Activated CD8-positive, alpha-beta memory T cell treated with anti-CD3 and anti-CD28 coated beads for 36 hours (primary cell): Measurements from ENCODE around the gene TFPI. TPM values are rescaled to one million over a fixed set of nuclear protein-coding genes. Genes with fewer than 3 reads are reported as not detected.
"Not testable (repeated sequence)": the region's sequence is repeated elsewhere in the genome, so short reads cannot be mapped to it uniquely, and the experiment has no call there.

Experiments
- CTCF ChIA-PET: fragments of 350-600 bp; sonication (Branson Sonifier 250); formaldehyde crosslinking; loops from one replicate; lab custom pipeline; 2021; ENCODE audit warnings: antibody characterized with exemption; lab: Charles Lee
- POLR2A ChIA-PET: fragments of 350-600 bp; sonication (Branson Sonifier 250); formaldehyde crosslinking; loops from one replicate; lab custom pipeline; 2021; ENCODE audit warnings: antibody characterized with exemption; lab: Charles Lee
- total RNA-seq, 2 experiments: library from RNA; stranded (reverse); gene quantifications; one replicate each; pipeline ENCODE4 v1.2.3, GENCODE V29; 2021

Gene TFPI
- total RNA-seq: not detected

- ChIA-PET CTCF (no interaction called here), POLR2A (no interaction called here)
Observed at GRCh38 chr2:187554011-187554703, at the start of gene TFPI. TSS of gene TFPI (minus strand) at chr2:187554435. CDS start at chr2:187503768, 50,667 bp downstream.

DNA sequence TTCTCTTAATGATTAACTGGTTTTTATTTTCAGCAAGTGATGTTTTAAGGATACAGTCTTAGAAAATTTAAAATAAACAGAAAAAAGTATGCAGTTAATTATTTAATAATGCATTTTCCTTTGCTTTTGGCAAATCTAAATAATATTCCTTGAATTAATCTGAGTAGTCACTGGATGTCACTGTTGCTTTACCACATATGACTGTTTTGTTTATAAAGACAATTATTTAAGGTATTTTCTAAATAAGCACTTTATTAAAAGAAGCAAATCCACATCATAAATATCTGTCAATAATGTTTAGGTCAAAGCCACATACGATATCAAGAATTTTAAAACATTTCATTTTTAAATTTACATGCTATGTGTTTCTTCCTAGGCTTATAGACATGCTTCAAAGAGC lies 40.6 kb upstream of the TFPI start:
- CTCF ChIA-PET: no interaction called here
- POLR2A ChIA-PET: no interaction called here

DNA sequence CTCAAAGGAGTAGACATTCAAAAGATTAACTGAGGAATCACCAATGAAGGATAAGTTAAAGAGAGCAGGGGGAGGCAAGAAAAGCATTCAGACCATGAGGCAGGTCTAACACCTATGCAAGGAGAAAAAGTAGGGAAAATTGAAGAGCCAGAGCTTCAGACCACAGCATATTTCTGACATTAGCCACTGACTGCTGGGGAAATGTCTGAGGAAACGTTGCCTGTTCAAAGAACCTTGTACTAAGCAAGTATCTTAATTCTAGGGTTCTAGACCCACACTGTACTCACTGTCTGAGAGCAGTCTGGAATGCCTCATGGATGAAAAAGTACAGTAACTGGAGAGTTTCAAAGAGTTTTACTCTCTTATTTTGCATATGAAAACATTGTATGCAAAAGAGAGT lies 39.5 kb upstream of the TFPI start:
- CTCF ChIA-PET: no interaction called here
- POLR2A ChIA-PET: no interaction called here

DNA sequence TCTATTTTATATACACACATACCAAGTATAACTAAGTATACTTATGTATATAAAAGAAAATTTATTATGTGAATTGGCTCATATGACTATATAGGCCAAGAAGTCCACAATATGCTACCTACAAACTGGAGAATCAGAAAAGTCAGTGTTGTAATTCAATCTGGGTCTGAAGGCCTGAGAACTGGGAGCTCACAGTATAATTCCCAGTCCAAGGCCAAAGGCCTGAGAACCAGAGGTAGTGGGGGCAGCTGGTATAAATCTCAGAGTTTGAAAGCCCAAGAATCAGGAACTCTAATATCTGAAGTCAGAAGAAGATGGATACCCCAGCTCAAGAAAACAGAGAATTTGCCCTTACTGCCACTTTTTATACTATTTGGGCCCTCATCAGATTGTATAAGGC lies 38.9 kb upstream of the TFPI start:
- CTCF ChIA-PET: no interaction called here
- POLR2A ChIA-PET: no interaction called here

DNA sequence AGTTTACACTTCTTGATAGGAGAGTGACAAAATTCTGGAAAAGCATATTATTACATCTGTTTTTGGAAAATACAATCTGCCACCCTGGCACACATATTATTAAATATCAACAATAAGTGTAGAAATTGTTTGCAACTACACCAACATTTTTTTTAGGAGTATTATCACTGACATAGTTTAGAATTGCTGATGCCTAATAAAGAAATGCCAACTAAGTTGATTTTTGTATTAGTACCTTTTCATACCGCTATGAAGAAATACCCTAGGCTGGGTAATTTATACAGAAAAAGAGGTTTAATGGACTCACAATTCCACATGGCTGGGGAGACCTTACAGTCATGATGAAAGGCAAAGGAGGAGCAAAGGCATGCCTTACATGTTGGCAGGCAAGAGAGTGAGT lies 35.9 kb upstream of the TFPI start:
- CTCF ChIA-PET: no interaction called here
- POLR2A ChIA-PET: no interaction called here

GRCh38 chr2:187586011-187586641 lies 31.9 kb upstream of the TFPI start:
- CTCF ChIA-PET: no interaction called here
- POLR2A ChIA-PET: no interaction called here

DNA sequence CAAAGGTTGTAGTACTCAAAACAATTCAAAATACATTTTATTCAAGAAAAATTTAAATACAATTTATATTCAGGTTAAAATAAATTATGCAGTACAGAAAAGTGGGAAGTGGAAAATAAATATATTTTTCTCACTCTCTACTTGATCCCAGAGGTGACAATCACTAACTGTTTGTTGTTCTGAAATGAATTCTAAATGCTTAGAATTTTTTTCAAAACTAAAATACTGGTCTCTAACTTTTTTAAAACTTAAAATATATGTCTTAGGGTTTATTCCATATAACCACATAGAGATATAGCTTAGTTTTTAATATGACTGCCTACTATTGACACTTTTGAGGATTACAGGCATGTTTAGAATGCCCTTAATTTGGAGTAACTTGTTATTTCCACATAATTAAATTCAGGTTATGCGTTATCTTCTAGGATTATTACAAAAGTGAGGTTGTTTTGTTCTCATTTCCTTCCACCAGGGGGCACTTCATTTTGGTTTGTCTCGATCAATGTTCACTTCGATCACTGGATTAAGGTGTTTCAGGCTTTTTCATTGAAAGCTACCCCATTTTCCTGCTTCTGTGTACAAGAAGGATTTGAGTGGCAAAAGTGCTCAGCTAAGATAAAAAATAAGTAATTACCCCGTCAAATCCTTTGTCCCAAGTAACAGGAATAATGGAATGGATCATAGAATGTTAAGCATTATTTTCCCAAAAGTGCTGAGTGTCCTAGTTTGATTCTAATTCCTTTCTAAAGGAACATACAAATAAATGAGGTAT lies 27.1 kb upstream of the TFPI start:
- ChIA-PET CTCF (interaction anchor here (1.2 to 1.3 kb wide), 2 partner anchors 14 to 82 kb away, joined by 4 read pairs; no protein-coding TSS in a partner anchor), POLR2A (no interaction called here)

DNA sequence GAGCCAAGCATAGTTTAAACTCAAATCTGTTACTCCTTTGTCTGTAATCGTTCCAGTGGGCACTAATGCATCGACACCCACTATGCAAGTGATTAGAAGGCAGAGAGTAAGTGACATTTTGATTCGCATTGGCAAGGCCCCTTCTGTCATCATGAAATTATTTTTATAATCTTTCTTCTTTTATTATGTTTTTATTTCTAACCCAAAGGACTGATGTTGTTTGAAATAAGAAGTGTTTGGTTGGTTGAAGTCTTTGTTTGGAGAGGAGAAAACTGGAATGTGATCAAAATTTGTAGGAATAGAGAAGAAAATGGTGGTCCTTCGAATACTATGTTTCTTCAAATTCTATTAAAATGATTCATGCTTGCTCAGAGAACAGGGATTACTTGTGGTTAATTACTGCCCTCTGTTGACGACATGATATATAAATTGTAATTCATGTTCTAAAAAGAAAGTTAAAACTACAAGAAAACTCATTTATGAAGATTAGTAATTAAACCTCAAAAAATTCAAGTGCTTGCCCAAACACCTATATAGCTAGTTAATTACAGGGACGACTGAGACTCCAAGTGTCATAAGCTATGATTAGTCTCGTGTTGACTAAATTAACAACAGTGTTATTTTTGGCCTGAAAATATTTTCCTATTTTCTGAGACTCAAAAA lies 26.4 kb upstream of the TFPI start:
- CTCF ChIA-PET: interaction anchor here (1.2 kb wide), 1 partner anchor 14 kb away, joined by 4 read pairs; no protein-coding TSS in a partner anchor
- POLR2A ChIA-PET: no interaction called here

DNA sequence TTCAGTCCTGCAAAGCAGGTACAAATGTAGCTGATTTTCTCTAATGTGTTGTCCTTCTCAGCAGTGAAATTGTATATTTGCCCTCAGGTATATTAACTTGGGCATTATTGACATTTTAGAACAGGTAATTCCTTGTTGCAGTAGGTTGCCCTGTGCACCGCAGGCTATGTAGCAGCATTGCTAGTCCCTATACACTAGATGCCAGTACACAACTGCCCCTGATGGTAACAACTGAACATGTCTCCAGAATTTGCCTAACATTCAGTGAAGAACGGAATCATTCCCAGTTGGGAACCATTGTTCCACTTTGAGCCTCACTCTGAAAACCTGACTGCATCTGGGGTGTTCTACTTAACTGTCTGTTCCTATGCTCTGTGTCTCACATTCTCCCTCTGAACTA lies 23.1 kb upstream of the TFPI start:
- ChIA-PET POLR2A (no interaction called here), CTCF (no interaction called here)

GRCh38 chr2:187576906-187577305 lies 22.7 kb upstream of the TFPI start:
- ChIA-PET CTCF (no interaction called here), POLR2A (no interaction called here)

- CTCF ChIA-PET: no interaction called here
- POLR2A ChIA-PET: no interaction called here
Observed at GRCh38 chr2:187575751-187576067, 21.5 kb upstream of the TFPI start.

DNA sequence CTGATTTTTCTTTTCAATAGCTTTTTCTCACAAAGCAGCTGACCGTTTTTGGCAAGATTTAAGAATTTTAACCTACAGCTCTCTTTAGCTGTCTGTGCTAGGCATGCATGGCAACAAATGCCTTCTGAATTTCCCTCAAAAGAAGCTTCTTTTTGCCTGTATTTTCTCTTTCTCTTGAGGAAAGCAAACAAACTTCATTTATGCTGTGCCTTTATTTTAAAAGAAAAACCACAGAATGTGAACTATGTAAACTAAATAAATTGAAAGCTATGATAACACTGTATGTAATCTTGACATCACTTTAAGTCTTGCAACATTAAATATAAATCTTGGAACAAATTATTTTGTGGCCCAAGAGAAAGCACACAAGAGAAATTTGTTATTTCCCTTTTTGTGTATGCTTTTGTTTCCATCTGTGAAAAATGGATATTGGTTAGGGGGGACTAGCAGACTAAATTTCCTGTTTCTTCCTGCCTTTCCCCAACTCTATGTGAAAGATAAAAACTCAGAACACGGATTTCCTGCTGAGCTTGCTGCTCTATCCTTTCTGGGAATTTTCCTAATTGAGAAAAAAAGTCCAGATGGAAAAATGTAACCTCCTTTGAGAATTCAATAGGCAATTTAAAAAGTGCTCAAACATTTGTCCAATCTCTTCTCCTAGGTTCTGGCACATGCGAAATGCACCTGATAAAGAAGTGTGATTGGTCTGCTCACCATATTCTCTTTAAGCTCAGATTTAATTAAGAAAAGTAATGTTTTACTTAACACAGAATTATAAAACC lies 20.9 kb upstream of the TFPI start:
- POLR2A ChIA-PET: no interaction called here
- CTCF ChIA-PET: no interaction called here

DNA sequence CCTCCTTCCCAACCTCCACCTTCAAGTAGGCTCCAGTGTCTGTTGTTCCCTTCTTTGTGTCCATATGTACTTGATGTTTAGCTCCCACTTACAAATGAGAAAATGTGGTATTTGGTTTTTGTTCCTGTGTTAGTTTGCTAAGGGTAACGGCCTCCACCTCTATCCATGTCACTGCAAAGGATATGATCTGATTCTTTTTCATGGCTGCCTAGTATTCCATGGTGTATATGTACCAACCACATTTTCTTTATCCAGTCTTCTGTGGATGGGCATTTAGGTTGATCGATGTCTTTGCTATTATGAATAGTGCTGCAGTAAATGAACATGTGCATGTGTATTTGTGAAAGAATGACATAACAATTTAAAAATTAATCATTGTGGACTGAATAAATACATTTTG lies 19.5 kb upstream of the TFPI start:
- ChIA-PET POLR2A (no interaction called here), CTCF (no interaction called here)

DNA sequence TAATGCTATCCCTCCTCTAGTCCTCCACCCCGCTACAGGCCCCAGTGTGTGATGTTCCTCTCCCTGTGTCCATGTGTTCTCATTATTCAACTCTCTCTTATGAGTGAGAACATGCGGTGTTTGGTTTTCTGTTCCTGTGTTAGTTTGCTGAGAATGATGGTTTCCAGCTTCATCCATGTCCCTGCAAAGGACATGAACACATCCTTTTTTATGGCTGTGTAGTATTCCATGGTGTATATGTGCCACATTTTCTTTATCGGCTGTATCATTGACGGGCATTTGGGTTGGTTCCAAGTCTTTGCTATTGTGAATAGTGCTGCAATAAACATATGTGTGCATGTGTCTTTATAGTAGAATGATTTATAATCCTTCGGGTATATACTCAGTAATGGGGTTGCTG lies 17.8 kb upstream of the TFPI start:
- POLR2A ChIA-PET, CTCF ChIA-PET: not testable (repeated sequence)

GRCh38 chr2:187569571-187569970 lies 15.3 kb upstream of the TFPI start:
- POLR2A ChIA-PET: no interaction called here
- CTCF ChIA-PET: no interaction called here

DNA sequence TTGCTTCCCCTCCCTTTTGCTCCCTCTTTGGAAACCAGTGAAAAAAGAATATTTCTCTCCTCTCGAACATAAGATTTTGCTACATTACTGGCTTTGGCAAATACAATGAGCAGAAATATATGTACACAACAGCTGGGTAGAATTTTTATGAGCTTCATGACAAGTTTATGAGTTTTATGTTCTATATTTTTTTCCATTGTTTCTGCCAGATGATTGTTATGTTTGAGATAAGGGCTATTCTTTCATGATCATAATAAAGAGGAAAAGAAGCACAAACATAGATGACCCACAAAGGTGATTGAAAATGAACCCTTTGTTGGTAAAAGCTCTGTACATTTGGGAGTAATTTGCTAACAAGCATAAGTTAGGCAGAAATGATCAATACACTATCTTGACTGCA lies 14.8 kb upstream of the TFPI start:
- CTCF ChIA-PET: no interaction called here
- POLR2A ChIA-PET: no interaction called here

DNA sequence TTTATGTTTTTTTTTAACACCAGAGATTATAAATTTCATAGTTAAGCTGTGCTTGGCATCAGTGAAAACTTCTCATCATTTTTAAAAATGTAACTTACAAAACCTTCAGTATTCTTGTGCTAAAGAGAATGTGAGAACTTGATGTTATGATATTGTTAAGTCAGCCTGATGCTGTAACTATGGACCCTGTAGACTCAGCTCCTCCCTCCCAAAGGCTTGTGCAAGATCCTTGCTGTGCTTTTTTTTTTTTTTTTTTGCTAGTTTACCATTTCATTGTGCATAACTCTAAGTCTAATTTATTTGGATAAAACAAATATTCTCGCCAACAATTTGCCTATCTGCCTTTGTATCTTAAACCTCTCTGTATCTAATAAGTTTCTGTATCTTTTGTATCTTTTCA lies 12.9 kb upstream of the TFPI start:
- CTCF ChIA-PET: interaction anchor here (0.8 kb wide), 1 partner anchor 14 kb away, joined by 4 read pairs; no protein-coding TSS in a partner anchor
- POLR2A ChIA-PET: no interaction called here

DNA sequence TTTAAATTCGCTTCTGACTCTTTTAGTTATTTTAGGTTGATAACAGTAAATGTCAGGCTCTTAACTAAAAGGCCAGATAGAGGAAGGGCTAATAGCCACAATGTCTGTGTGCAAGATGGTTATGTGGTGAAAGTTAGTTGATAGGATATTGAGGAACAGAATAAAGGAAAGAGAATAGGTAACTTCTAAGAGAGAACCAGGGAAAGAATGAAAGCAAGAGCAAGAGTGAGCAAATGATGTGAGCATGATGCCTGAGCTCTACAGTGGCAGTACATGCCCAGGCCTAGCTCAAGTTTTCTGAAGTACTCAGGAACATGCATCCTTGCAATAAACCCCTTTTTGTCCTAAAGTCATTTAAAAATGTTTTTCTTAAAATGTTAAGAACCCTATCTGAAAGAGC lies 12.5 kb upstream of the TFPI start:
- ChIA-PET POLR2A (no interaction called here), CTCF (interaction anchor here (0.8 kb wide), 1 partner anchor 15 kb away, joined by 4 read pairs; no protein-coding TSS in a partner anchor)

- ChIA-PET CTCF (no interaction called here), POLR2A (no interaction called here)
Observed at GRCh38 chr2:187566266-187566665, 12.0 kb upstream of the TFPI start.
